ENCODE data around the gene GLI3.
"Not testable (repeated sequence)": the region's sequence is repeated elsewhere in the genome, so short reads cannot be mapped to it uniquely, and the experiment has no call there.

Gene GLI3

GRCh38 chr7:42210333-42210732 is 26.7 kb downstream of the GLI3 start:
- no peak for DNase-seq

- not testable (repeated sequence) for DNase-seq
Measured at GRCh38 chr7:42209085-42209484, 27.9 kb downstream of the GLI3 start.

GRCh38 chr7:42208572-42208971 is 28.4 kb downstream of the GLI3 start:
- DNase-seq: no peak

- no peak for DNase-seq
Measured at GRCh38 chr7:42207420-42207819, 29.6 kb downstream of the GLI3 start.

- DNase-seq: no peak
Measured at GRCh38 chr7:42203336-42203735, 33.7 kb downstream of the GLI3 start.

GRCh38 chr7:42202601-42203000 is 34.4 kb downstream of the GLI3 start:
- no peak for DNase-seq

DNA sequence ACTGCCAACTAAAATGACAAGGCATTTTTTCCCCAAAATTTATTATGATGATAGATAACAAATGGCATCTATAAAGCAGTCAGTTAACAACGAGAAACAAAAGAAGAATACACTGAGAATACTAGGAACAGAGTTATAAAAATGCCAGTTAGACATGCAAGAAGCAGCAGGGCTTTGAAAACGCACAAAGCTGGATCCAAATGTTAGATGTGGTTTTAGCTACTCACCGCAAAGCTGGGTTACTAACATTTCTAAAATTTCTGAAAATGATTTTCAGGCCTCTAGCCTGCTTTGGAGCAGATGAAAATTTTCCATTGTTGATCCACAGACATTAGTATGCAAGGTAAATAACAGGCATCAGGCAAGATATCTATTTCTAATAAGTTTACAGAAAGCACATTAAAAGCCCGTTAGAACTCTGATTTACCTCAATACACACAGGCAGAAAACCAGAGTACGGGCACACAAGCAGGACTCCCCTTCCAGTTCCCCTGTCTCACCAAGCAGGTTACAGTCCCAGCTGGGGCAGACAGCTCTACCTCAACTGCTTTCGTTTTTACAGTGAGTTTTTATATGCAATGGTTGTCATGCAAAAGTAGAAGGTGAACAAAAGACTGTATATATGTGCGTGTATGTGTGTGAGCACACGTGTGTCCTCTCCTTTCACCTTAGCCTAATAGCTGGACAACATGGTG is 37.9 kb downstream of the GLI3 start:
- DNase-seq: no peak

- no peak for DNase-seq
Measured at GRCh38 chr7:42198296-42198695, 38.7 kb downstream of the GLI3 start.

DNA sequence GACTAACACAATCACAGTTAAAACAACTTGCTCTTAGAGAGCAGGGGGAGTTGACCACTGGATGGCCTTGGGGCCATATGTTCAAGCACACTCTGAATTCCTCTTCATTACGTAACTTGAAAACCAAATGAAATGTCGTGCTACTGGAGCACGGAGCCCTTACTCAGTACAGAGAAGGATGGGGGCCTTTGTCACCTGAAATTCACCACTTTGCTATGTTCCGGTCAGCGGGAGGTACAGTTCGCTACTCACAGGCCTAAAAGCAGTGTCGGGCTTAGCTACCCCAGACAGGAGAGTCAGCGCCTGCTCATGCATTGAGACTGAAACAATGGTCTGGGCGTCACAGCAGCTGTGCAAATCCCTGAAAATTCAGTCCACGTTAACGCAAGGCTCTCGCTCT is 39.6 kb downstream of the GLI3 start:
- DNase-seq: no peak

DNA sequence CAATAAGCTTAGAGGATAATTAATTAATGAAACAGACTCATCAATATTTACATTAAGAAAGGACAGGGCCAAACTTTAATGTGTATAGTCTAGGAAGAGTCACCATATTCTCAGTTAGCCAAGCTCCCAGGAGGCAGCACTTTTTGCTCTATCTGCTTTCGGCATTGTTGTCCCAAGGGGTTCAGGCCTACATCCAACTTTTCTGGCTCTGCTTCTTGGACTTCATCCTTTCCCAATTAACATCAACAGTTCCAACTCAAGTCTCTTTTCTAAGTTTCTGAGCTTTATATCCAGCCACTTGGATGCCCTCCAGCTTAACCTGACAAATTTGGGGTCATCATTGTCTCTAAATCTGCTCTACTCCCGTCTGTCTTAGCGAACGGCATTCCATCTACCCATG is 42.8 kb downstream of the GLI3 start:
- DNase-seq: no peak

DNA sequence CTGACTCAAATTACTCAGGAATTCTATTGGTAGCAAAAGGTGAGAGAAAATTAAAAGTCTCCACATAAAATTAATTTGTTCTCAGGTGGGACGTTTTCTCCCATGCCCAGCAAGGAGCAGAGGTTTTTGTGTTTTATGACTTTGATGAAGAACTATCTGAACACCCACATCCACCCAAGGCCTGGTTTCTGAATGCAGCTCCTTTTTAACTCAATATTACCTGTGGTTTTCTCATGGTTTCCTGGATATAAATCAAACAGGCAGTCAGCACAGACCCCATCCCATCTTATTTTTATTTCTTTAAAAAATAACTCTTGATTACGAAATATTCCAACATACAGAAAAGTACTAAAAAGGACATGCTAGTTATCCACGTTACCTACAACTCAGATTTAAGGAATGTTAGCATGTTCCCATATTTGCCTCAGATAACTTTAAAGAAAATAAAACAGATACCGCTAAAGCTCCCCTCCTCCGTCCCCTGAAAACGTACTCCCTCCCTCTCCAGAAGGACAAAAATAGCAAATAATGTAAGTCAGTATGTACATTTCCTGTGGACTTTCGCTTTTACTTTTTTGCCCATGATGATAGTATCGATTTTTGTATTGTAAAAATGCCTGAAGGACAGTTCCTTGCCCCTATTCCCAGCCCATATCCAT is 43.4 kb downstream of the GLI3 start:
- DNase-seq: no peak

GRCh38 chr7:42192851-42193461 is 44.1 kb downstream of the GLI3 start:
- no peak for DNase-seq

- DNase-seq: no peak
Measured at GRCh38 chr7:42192066-42192465, 44.9 kb downstream of the GLI3 start.

DNA sequence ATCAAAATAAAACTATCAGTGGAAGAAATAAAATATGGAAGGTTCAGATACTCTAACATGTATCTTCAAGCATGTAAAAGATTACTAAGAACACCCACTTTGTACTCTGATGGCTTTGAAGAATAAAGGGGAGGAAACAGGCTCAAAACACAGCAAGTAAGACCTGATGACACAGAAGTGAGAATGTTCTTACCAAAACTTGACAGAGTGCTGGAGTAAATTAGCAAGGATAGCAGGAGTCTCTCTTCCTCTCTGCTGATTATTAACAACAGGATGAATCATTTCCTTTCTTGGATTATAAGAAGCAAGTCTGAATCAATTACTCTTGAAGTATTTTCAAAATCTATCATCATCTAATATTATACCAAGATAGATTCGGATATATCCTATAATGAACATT is 47.5 kb downstream of the GLI3 start:
- no peak for DNase-seq

DNA sequence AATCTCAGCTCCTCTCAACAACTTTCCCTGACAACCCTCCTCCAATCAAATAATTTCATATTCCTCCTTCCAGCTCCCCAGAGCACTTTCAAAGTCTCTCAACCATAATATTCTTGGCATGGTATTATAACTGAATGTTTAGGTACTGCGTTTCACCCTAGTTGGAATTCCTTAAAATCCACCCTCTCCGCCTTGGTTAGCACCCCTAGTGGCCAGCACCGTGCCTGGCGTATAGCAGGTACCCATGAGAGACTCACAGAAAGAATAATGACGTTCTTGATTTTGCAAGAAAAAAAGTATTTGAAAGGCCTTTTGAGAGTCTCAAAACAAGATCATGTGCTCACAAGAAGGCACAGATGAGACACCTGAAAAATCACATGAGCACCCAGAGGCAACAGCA is 50.9 kb downstream of the GLI3 start:
- DNase-seq: no peak

GRCh38 chr7:42185726-42186125 is 51.3 kb downstream of the GLI3 start:
- no peak for DNase-seq

- DNase-seq: no peak
Measured at GRCh38 chr7:42183547-42183946, 53.5 kb downstream of the GLI3 start.

DNA sequence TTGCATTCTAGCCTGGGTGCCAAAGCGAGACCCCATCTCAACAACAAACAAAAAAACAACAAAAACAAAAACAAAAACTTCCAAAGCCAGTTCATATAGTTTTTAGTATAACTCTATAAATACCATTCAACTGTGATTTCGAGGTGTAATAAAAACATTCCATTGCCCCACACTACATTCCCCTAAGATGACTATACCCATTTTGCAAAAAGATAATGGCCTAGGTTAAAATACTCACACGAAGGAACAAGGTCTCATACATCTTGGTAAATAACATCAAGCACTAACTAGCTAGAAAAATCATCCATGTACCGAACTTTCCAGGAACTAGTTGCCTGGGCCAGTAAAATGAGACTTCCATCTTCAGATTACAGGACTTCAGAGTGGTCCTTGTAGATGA is 55.4 kb downstream of the GLI3 start:
- no peak for DNase-seq

- DNase-seq: no peak
Measured at GRCh38 chr7:42180806-42181205, 56.2 kb downstream of the GLI3 start.

DNA sequence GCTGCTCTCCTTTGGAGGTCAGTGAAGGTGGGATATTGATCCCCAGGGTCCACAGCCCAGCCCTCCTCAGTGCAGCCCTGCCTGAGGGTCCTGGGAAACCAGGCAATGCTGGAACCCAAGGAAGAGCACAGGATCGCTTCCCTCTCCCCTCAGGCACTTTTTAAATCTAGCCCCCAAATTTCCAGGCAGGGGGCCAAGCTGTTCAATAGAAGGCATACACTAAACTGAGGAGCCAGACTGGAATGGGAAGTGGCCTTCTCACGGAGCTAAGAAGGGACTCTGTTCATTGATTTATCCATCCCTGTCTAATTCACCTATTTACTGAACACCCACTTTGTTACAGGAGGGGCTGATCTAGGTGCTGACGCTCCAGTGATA is 60.3 kb downstream of the GLI3 start:
- no peak for DNase-seq

DNA sequence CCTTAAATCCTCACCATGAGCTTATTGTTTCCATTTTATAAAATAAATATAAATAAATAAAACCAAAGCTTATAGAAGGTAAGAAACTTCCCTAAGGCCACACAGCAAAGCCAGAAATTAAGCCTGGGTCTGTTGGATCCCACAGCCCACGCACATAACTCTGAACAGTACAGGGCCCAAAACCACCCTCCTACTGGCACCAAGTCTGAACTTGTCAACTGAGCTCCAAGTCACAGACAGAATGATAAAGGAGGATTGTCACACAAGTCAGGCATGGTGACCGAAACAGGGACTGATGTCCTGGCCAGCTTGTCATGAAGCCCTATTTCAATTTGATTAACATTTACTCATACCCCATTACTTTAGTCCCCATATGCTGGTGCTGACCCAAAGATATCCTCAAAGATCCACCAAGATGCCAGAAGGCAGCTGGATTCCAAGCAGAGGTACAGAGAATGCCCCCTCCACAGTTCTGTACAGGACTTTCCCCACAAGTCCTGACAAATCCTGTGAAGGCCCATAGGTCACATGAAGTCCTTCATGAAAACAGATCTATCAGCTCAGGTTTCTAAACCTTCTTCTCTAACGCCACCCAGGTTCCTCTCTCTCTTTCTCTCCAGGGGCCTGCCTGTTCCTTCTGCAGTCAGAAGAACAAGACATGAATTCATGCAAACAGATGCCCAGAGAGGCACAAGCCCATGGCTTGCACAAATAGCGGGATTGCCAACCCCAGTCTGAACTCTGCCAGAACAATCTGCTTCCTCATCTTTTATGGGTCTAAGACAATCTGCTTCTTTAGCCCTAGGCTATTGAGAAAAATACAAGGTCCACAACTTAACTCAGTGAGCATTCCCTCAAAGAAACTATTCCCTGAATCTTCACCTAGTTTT is 60.9 kb downstream of the GLI3 start:
- DNase-seq: no peak

DNA sequence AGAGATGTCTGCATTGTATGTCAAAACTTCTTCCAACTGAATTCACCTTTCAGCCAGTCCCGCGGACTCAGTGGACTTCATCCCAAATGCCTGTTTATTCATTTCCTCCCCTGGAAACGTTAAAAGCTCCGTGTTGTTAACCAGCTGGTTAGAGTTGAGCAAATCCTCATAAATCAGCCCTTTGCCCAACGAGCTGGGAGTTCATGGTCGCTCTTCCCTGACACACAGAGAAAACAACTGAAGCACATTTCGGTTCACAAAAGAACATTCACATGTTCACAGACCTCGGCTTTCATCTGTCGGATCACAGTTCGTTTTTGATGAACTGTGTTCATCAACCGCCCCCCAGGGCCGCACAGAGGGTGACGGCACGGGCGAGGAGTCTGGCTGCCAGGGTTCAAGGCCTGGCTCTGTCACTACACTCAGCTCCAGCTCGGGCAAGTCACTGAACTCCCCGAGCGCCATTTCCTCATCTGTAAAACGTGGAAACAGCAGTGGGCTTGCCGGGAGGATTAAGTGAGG is 62.6 kb downstream of the GLI3 start:
- DNase-seq: no peak

DNA sequence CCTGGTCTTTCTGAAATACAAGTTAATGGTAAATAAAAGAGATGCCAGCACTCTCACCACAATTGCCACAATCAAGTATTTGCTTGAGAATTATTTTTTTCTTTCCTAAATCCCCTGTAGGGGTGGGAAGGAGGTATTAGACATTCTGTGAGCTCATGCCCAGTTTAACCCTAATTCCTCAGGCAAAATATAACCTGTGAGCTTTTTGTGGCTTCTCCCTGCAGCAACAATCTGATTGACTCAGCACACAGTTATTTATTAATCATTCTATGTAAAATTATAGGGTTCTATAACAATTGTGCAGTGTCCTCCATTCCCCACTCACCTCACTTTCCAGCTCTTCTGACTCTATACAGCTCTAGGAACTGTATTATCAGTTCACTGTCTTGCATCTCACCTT is 66.3 kb downstream of the GLI3 start:
- no peak for DNase-seq
